Activated naive CD8-positive, alpha-beta T cell treated with anti-CD3 and anti-CD28 coated beads, Interleukin-2, amount 50 U/mL, for 24 hours (primary cell): ENCODE measurements around the gene CIAO2A.
A peak's percentile ranks its signal among the peaks of the same experiment; 100 is the strongest.

Source experiments
- ATAC-seq: fragments of 150-1000 bp; cut with Tn5 transposase; one replicate; pipeline ENCODE4 v1.10.0; 2021
- DNase-seq: peaks from one replicate; pipeline ENCODE4 v3.0.0; 2021
- H3K27ac Mint-ChIP-seq: one replicate; pipeline ENCODE4 v1.8.0; 2021; ENCODE audit warnings: mild to moderate bottlenecking, mixed read lengths
- H3K27me3 Mint-ChIP-seq: one replicate; pipeline ENCODE4 v1.8.0; 2021; ENCODE audit warnings: mixed read lengths
- H3K36me3 Mint-ChIP-seq: one replicate; pipeline ENCODE4 v1.8.0; 2021; ENCODE audit warnings: low read depth, mixed read lengths
- H3K4me1 Mint-ChIP-seq: one replicate; pipeline ENCODE4 v1.8.0; 2021; ENCODE audit warnings: mixed read lengths
- H3K4me3 Mint-ChIP-seq: one replicate; pipeline ENCODE4 v1.8.0; 2021; ENCODE audit warnings: mild to moderate bottlenecking, moderate library complexity, mixed read lengths
- H3K9me3 Mint-ChIP-seq: one replicate; pipeline ENCODE4 v1.8.0; 2021; ENCODE audit warnings: mixed read lengths

The CIAO2A gene, protein sequence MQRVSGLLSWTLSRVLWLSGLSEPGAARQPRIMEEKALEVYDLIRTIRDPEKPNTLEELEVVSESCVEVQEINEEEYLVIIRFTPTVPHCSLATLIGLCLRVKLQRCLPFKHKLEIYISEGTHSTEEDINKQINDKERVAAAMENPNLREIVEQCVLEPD

GRCh38 chr15:64093627-64094417 is at the start of gene CIAO2A:
Gene CIAO2A, minus strand, starts transcription at chr15:64093838. Its CDS starts 70 bp downstream, at chr15:64093768.
- ATAC-seq, result peak; percentile 91
- peaks cover 20% of the 10 kb centered on the region for H3K36me3 Mint-ChIP-seq
- peak; percentile 92 for DNase-seq
- no peaks in the 10 kb centered on the region for H3K27me3 Mint-ChIP-seq
- peak within 1 kb of the TSS; percentile 96 for H3K27ac Mint-ChIP-seq
- H3K9me3 Mint-ChIP-seq, result no peaks in the 10 kb centered on the region
- peaks cover 80% of the 10 kb centered on the region for H3K4me1 Mint-ChIP-seq
- H3K4me3 Mint-ChIP-seq, result peak within 1 kb of the TSS; percentile 100

GRCh38 chr15:64143276-64143675 is 49.6 kb upstream of the CIAO2A start:
- no peaks in the 10 kb centered on the region for H3K9me3 Mint-ChIP-seq
- H3K27ac Mint-ChIP-seq, result peak overlapping the region; percentile 15
- H3K4me3 Mint-ChIP-seq, result no peak overlapping the region
- H3K27me3 Mint-ChIP-seq, result no peaks in the 10 kb centered on the region
- H3K36me3 Mint-ChIP-seq, result peaks cover 7% of the 10 kb centered on the region
- H3K4me1 Mint-ChIP-seq, result no peaks in the 10 kb centered on the region
- DNase-seq, result no peak
- ATAC-seq, result no peak

DNA sequence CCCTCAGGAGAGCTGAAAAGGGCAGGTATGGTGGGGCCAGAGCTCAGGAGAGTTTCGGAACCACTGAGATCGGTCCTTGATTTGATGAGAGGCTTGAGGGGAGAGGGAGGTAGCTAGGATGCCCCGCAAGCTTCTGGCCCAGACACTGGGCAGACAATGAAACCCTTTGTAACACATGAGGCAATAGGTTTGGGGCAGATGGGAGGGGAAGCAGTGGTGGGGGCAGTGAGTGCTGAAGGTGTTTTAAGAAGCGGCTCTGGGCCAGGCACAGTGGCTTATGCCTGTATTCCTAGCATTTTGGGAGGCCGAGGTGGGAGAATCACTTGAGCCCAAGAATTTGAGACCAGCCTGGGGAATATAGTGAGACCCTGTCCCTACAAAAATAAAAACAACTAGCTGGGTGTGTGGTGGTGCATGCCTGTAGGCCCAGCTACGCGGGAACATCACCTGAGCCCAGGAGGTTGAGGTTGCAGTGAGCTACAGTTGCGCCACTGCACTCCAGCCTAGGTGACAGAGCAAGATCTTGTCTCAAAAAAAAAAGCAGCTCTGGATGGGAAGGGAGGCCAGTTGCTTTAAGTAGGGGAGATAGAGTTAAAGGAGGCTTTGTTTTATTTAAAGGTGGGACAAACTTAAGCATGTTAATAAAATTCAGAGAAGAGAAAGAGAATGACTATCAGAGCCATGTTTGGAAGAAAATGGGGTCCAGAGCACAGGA is 48.3 kb upstream of the CIAO2A start:
- H3K4me3 Mint-ChIP-seq, result no peak overlapping the region
- DNase-seq (no peak), ATAC-seq (no peak)
- H3K36me3 Mint-ChIP-seq, result peaks cover 11% of the 10 kb centered on the region
- H3K4me1 Mint-ChIP-seq, result no peaks in the 10 kb centered on the region
- no peak overlapping the region for H3K27ac Mint-ChIP-seq
- H3K9me3 Mint-ChIP-seq, result no peaks in the 10 kb centered on the region
- H3K27me3 Mint-ChIP-seq, result no peaks in the 10 kb centered on the region

DNA sequence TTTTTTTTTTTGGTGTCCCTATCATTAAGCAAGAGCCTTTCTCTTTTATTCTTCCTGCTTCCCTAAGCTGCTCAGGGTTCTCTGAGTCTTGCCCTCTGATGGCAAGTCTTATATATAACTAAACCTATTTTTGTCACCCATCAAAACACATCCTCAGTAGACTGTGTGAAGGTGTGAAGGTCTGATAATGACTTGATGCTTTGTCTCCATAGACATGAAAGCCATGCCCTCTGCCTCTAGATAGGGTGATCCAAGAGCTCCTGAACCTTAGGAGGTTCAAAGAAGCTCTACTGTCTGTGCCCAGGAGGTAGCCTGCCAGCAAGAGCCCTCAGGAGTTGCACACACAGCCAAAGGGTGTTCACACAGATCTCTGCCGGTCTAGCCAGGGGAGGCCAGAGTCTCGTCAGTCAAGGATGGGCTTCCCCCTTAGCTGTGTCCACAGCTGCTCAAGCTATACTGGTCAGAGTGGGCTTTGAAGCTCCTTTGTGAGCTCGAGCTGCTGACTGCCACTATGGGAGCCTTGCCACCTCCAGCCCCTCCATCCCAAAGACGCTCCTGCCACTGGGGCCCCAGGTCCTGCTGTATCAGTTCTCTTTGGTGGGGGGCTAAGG is 44.8 kb upstream of the CIAO2A start:
- Mint-ChIP-seq H3K9me3 (no peaks in the 10 kb centered on the region), H3K27me3 (no peaks in the 10 kb centered on the region), H3K4me3 (no peak overlapping the region), H3K27ac (no peak overlapping the region), H3K36me3 (peaks cover 21% of the 10 kb centered on the region), H3K4me1 (no peaks in the 10 kb centered on the region)
- ATAC-seq, result no peak
- no peak for DNase-seq

DNA sequence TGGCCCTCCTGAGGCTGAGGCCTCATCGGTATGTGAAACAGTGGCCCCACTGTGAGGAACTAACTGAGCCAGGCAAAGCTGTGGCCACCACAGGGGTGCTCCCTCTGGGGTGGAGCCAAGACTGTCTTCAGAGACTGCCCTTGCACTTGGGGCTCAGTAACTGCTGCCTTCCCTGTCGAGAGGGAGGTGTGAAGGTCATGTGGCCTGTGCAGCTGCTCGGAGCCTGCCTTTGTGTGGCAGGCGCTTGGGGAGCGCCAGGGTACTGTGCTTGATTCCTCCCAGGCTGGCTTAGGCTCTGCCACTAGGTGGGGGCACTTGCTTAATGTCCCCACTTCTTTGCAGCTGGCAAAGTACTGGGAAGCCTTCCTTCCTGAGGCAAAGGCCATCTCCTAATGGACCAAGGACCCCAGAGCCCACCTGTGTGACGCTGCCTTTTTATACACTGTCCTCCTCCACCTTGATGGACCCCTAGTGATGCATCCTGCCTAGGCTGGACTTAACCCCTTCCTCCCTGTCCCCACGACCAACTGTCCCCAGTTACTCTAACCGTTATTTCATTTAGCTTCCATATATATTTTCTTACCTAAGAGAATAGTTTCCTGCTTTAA is 43.7 kb upstream of the CIAO2A start:
- H3K4me3 Mint-ChIP-seq, result no peak overlapping the region
- H3K27ac Mint-ChIP-seq, result no peak overlapping the region
- peak; percentile 43 for ATAC-seq
- no peaks in the 10 kb centered on the region for H3K27me3 Mint-ChIP-seq
- no peaks in the 10 kb centered on the region for H3K4me1 Mint-ChIP-seq
- no peak for DNase-seq
- H3K36me3 Mint-ChIP-seq, result peaks cover 27% of the 10 kb centered on the region
- H3K9me3 Mint-ChIP-seq, result no peaks in the 10 kb centered on the region

DNA sequence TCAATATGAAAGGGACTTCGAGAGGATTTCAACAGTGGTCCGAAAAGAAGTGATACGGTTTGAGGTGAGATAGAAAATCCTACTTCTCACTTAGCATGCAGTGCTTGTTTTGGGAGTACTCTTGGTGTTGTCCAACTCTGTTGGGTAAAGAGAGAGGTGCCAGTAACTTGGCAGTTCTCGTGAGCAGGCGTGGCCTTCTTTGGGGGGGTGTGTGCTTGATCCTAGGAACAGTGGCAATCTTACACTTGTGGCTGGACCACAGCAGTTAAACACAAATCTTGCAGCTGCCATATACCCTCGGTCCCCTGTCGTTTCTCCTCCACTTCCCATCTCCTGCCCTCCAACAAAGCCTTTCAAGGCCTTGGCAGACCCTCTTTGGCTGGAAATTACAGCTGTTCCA is 42.7 kb upstream of the CIAO2A start:
- no peak for DNase-seq
- ATAC-seq, result no peak
- Mint-ChIP-seq H3K36me3 (peaks cover 35% of the 10 kb centered on the region), H3K4me3 (no peak overlapping the region), H3K27ac (no peak overlapping the region), H3K4me1 (no peaks in the 10 kb centered on the region), H3K27me3 (no peaks in the 10 kb centered on the region), H3K9me3 (no peaks in the 10 kb centered on the region)

DNA sequence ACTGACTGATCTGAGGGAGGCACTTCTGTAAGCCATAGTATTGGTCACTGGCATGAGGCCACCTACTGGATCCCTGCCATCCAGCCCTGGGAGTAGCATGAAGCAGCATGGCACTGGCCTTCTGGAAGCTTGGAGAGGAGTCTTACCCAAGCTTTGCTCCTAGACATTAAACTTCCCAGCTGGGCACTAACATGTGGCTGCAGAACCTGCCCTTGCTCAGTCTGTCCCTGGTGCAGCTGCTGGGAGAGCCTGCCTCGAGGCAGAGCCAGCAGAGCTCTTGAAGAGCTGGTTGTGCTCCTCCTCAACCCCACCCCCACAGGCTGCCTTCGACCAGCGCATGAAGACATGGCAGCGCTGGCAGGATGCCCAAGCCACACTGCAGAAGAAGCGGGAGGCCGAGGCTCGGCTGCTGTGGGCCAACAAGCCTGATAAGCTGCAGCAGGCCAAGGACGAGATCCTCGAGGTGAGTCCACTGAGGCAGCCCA is 40.7 kb upstream of the CIAO2A start:
- ATAC-seq (no peak), DNase-seq (no peak)
- no peak overlapping the region for H3K27ac Mint-ChIP-seq
- peaks cover 38% of the 10 kb centered on the region for H3K36me3 Mint-ChIP-seq
- H3K27me3 Mint-ChIP-seq, result no peaks in the 10 kb centered on the region
- H3K9me3 Mint-ChIP-seq, result no peaks in the 10 kb centered on the region
- no peak overlapping the region for H3K4me3 Mint-ChIP-seq
- H3K4me1 Mint-ChIP-seq, result no peaks in the 10 kb centered on the region

- H3K27me3 Mint-ChIP-seq, result no peaks in the 10 kb centered on the region
Measured at GRCh38 chr15:64133623-64134344, 40.1 kb upstream of the CIAO2A start.

GRCh38 chr15:64132217-64132616 is 38.6 kb upstream of the CIAO2A start:
- Mint-ChIP-seq H3K4me3 (no peak overlapping the region), H3K36me3 (peaks cover 51% of the 10 kb centered on the region), H3K27ac (no peak overlapping the region), H3K4me1 (no peaks in the 10 kb centered on the region), H3K27me3 (no peaks in the 10 kb centered on the region), H3K9me3 (no peaks in the 10 kb centered on the region)
- ATAC-seq (no peak), DNase-seq (no peak)

More at GRCh38 chr15:64133623-64134344, 40.1 kb upstream of the CIAO2A start:
- no peak overlapping the region for H3K27ac Mint-ChIP-seq
- H3K36me3 Mint-ChIP-seq, result peaks cover 42% of the 10 kb centered on the region
- no peaks in the 10 kb centered on the region for H3K9me3 Mint-ChIP-seq
- H3K4me3 Mint-ChIP-seq, result no peak overlapping the region
- no peak for ATAC-seq
- no peaks in the 10 kb centered on the region for H3K4me1 Mint-ChIP-seq
- DNase-seq, result no peak

DNA sequence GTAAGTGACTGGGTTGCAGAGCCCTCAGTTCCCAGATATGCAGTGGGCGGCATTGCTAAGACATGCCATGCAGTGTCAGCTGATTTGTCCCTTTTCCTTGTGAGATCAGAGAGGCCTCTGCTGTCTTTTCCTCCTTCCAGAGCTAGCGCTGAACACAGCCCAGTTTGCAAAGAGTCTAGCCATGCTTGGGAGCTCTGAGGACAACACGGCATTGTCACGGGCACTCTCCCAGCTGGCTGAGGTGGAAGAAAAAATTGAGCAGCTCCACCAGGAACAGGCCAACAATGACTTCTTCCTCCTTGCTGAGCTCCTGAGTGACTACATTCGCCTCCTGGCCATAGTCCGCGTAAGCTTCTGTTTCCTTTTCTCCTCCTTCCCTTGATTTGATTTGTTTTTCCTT is 37.9 kb upstream of the CIAO2A start:
- Mint-ChIP-seq H3K27ac (no peak overlapping the region), H3K27me3 (no peaks in the 10 kb centered on the region), H3K4me1 (no peaks in the 10 kb centered on the region), H3K9me3 (no peaks in the 10 kb centered on the region), H3K4me3 (no peak overlapping the region), H3K36me3 (peaks cover 51% of the 10 kb centered on the region)
- no peak for ATAC-seq
- DNase-seq, result no peak

- ATAC-seq (no peak), DNase-seq (no peak)
- Mint-ChIP-seq H3K9me3 (no peaks in the 10 kb centered on the region), H3K27ac (no peak overlapping the region), H3K4me3 (no peak overlapping the region), H3K4me1 (no peaks in the 10 kb centered on the region), H3K27me3 (no peaks in the 10 kb centered on the region), H3K36me3 (peaks cover 55% of the 10 kb centered on the region)
Measured at GRCh38 chr15:64130159-64130558, 36.5 kb upstream of the CIAO2A start.

GRCh38 chr15:64127521-64128270 is 34.1 kb upstream of the CIAO2A start:
- Mint-ChIP-seq H3K4me1 (no peaks in the 10 kb centered on the region), H3K27me3 (no peaks in the 10 kb centered on the region), H3K9me3 (no peaks in the 10 kb centered on the region), H3K4me3 (no peak overlapping the region), H3K27ac (no peak overlapping the region), H3K36me3 (peaks cover 51% of the 10 kb centered on the region)
- no peak for ATAC-seq
- no peak for DNase-seq

GRCh38 chr15:64125978-64126377 is 32.3 kb upstream of the CIAO2A start:
- H3K36me3 Mint-ChIP-seq, result peaks cover 42% of the 10 kb centered on the region
- no peak overlapping the region for H3K4me3 Mint-ChIP-seq

More at GRCh38 chr15:64125978-64126377, 32.3 kb upstream of the CIAO2A start:
- DNase-seq, result no peak
- H3K27ac Mint-ChIP-seq, result no peak overlapping the region
- no peak for ATAC-seq
- no peaks in the 10 kb centered on the region for H3K27me3 Mint-ChIP-seq
- H3K4me1 Mint-ChIP-seq, result no peaks in the 10 kb centered on the region
- H3K9me3 Mint-ChIP-seq, result no peaks in the 10 kb centered on the region
